Gastroesophageal sphincter (tissue), 4 donors: ENCODE data around the gene CREBL2. TPM values are rescaled to one million over a fixed set of nuclear protein-coding genes. Genes with fewer than 3 reads are reported as not detected.

Experiments used
- ATAC-seq: fragments of 150-250 bp; one replicate; pipeline ENCODE4 v1.9.1; 2016; ENCODE audit warnings: mild to moderate bottlenecking, moderate library complexity
- H3K27ac ChIP-seq, 4 donors: fragments of 200-600 bp; sonication (generic) in 3 of 4; 1 replicate in 3 of 4; 2 replicates in 1 of 4; pipeline ENCODE4 v1.5.1; 2016 to 2019
- H3K27me3 ChIP-seq: fragments of 200-600 bp; sonication (generic); one replicate; pipeline ENCODE4 v1.5.1; 2019
- H3K36me3 ChIP-seq, 2 donors: fragments of 200-600 bp; sonication (generic); one replicate each; pipeline ENCODE4 v1.5.1; 2019; ENCODE audit warnings: control low read depth in 1 of 2
- H3K4me1 ChIP-seq, 3 donors: fragments of 200-600 bp; sonication (generic); 1 replicate in 2 of 3; 2 replicates in 1 of 3; pipeline ENCODE4 v1.5.1; 2016 to 2019; ENCODE audit warnings: control low read depth in 2 of 3
- H3K4me3 ChIP-seq, 2 donors: fragments of 200-600 bp; sonication (generic); one replicate each; pipeline ENCODE4 v1.5.1; 2019; ENCODE audit warnings: mild to moderate bottlenecking in 1 of 2, moderate library complexity in 1 of 2
- H3K9me3 ChIP-seq, 3 donors: fragments of 200-600 bp; sonication (generic); one replicate each; pipeline ENCODE4 v1.5.1; 2017 to 2019; ENCODE audit warnings: control low read depth in 2 of 3
- EP300 ChIP-seq: sonication (generic); formaldehyde crosslinking; IDR thresholded peaks from one replicate; pipeline ENCODE4 v1.6.1; 2017; ENCODE audit warnings: antibody characterized with exemption, mild to moderate bottlenecking
- POLR2A ChIP-seq, 2 donors: fragments of 450-650 bp; IDR thresholded peaks; one replicate each; pipeline ENCODE4 v1.6.1; 2017; ENCODE audit warnings: antibody characterized with exemption in 2 of 2, mild to moderate bottlenecking in 2 of 2, moderate library complexity in 1 of 2
- POLR2AphosphoS5 ChIP-seq: sonication (generic); formaldehyde crosslinking; IDR thresholded peaks from one replicate; pipeline ENCODE4 v1.6.1; 2017; ENCODE audit warnings: antibody characterized with exemption
- WGBS, 2 donors: methylation state at CpG; one replicate each; pipeline ENCODE4 v1.1.5; 2018; ENCODE audit warnings: low coverage in 1 of 2; 5-methylcytosine and 5-hydroxymethylcytosine counted together
- total RNA-seq, 4 donors: library from RNA; depleted of rRNA; stranded (reverse); fragments of >200 nt; gene quantifications; one replicate each; pipeline ENCODE4 v1.1.0, GENCODE V29; 2016
- TF ChIP-seq, protein P1 (sequence below), 4 experiments: fragments of 200-600 bp in 2 of 4; fragments of 450-650 bp in 2 of 4; sonication (generic) in 1 of 4; IDR thresholded peaks; one replicate each; pipeline ENCODE4 v1.5.1; 2017 to 2019; ENCODE audit warnings: antibody characterized with exemption in 4 of 4, mild to moderate bottlenecking in 2 of 4, moderate library complexity in 2 of 4

Gene CREBL2
- total RNA-seq, 4 donors from 2014 or later = 46.3 to 66.6 (median 59.8) TPM

DNA sequence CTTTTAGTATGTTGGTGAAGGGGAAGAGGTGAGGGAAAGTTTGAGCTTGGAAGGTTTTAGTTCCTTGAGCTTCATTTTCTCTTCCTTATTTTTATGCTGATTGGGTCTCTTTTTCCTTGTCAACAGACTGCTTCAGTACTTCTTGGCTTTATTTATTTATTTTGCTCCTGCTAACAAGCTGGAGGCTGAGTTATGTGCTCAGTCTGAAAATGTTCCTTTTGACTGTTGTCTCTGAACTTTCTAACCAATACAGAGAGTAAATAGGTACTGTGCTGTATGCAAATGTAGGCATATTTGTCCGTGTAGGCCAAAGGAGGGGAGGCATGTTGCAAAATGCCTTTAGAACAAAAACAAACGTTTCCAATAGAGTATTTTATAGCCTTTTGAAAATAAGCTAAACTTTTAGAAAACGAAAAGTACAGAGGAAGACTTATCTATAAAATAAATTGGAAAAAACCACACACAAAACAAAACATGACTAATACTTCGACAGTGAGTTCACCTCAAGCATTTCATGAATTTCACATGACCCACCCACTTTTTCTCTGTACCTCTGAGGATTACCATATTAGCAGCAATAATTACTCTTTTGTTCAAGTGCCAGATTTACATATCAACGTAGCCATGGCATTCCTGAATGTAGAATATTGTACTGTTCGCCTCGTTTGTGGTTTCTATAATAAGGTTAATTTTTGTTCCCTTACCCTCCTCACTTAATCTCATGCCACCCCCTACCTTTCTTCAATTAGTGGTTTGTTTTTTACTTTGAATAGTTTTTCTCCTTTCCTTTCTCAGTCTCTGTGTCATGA is 4.7 kb upstream of the CREBL2 start:
- H3K27ac ChIP-seq = no peak overlapping the region
- H3K4me1 ChIP-seq = peaks cover 0 to 6% (median 0%) of the 10 kb centered on the region in 3 donors

DNA sequence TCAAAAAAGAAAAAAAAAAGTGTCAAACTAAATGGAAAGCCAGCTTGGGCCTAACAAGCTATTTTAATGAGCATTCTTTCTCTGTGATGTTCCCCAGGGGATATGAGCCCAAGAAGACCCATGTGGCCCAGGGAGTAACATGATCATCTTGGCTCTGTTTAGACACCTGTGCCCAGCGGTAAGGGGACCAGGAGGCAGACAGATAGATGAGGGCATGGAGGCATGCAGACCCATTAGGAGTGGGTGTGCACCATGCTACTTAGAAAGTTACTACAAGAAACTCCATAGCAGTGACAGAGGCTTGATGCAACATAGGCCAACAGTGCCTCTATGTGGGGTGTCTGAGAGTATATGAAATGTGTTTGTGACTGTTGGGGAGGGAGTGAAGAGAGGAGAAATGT is 3.1 kb upstream of the CREBL2 start:
- Histone ChIP-seq H3K4me1 (peaks cover 0 to 21% (median 9%) of the 10 kb centered on the region in 3 donors), H3K36me3 (no peaks in the 10 kb centered on the region), H3K4me3 (no peak overlapping the region), H3K9me3 (no peaks in the 10 kb centered on the region), H3K27me3 (no peaks in the 10 kb centered on the region), H3K27ac (no peak overlapping the region)
- no peak for TF ChIP-seq POLR2A (IDR thresholded peaks at IDR 0.05)
- no peak for TF ChIP-seq EP300
- TF ChIP-seq, protein P1, sequence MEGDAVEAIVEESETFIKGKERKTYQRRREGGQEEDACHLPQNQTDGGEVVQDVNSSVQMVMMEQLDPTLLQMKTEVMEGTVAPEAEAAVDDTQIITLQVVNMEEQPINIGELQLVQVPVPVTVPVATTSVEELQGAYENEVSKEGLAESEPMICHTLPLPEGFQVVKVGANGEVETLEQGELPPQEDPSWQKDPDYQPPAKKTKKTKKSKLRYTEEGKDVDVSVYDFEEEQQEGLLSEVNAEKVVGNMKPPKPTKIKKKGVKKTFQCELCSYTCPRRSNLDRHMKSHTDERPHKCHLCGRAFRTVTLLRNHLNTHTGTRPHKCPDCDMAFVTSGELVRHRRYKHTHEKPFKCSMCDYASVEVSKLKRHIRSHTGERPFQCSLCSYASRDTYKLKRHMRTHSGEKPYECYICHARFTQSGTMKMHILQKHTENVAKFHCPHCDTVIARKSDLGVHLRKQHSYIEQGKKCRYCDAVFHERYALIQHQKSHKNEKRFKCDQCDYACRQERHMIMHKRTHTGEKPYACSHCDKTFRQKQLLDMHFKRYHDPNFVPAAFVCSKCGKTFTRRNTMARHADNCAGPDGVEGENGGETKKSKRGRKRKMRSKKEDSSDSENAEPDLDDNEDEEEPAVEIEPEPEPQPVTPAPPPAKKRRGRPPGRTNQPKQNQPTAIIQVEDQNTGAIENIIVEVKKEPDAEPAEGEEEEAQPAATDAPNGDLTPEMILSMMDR (IDR thresholded peaks at IDR 0.05) = no peak
- TF ChIP-seq POLR2AphosphoS5 = no peak
- no peak for ATAC-seq
- 80% methylated on average over 1 of the region's 1 CpG; no CpG with 5 or more reads in 1 of the 2 donors for WGBS, 2 donors

More for the DNA sequence above, 4.7 kb upstream of the CREBL2 start:
- TF ChIP-seq, protein P1 (IDR thresholded peaks at IDR 0.05) = no peak
- TF ChIP-seq POLR2AphosphoS5 (no peak), EP300 (no peak), POLR2A (IDR thresholded peaks at IDR 0.05) (no peak)
- Histone ChIP-seq H3K27me3 (no peaks in the 10 kb centered on the region), H3K9me3 (no peaks in the 10 kb centered on the region), H3K36me3 (no peaks in the 10 kb centered on the region), H3K4me3 (no peak overlapping the region)
- no peak for ATAC-seq
- WGBS, 2 donors = 62 to 64% methylated on average over 7 of the region's 7 CpGs

DNA sequence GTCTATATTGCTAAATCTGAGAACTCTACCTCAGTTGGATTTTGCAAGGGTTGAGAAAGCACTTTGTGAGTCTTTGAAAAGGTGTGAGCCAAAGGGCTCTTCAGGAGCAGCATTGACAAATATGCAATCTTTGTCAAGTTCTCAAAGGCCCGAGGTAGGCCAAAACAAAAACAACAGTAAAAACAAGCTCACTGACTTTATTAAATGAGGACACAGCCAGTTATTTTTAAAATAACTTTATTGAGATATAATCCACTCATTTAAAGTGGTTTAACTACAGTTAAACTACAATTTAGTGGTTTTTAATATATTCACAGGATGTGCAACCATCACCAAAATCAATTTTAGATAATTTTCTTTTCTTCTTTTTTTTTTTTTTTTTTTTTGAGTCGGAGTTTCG is 2.0 kb upstream of the CREBL2 start:
- 88 to 97% methylated on average over 2 to 3 of the region's 3 CpGs for WGBS, 2 donors
- peaks cover 0 to 33% (median 9%) of the 10 kb centered on the region in 3 donors for H3K4me1 ChIP-seq
- no peaks in the 10 kb centered on the region for H3K36me3 ChIP-seq
- no peak overlapping the region for H3K4me3 ChIP-seq
- no peak overlapping the region for H3K27ac ChIP-seq
- no peak for TF ChIP-seq EP300
- no peak for TF ChIP-seq POLR2A (IDR thresholded peaks at IDR 0.05)
- no peak for TF ChIP-seq POLR2AphosphoS5
- TF ChIP-seq, protein P1 (IDR thresholded peaks at IDR 0.05) = no peak
- no peaks in the 10 kb centered on the region for H3K27me3 ChIP-seq
- ATAC-seq = no peak
- H3K9me3 ChIP-seq = no peaks in the 10 kb centered on the region

DNA sequence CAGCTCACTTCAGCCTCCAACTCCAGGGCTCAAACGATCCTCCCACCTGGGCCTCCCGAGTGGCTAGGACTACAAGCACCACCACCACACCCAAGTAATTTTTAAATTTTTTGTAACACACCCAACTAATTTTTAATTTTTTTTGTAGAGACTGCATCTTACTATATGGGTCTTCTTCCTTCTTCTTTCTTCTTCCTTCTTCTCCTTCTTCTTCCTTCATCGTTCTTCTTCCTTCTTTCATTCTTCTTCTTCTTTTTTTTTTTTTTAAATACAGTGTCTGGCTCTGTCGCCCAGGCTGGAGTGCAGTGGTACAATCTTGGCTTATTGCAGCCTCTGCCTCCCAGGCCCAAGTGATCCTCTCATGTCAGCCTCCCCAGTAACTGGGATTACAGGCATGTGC is 965 bp upstream of the CREBL2 start:
- ATAC-seq = no peak
- Histone ChIP-seq H3K4me3 (peak overlapping the region; percentile 72 to 81), H3K4me1 (peaks cover 0 to 43% (median 12%) of the 10 kb centered on the region in 3 donors), H3K9me3 (no peaks in the 10 kb centered on the region), H3K27ac (peak overlapping the region; percentile 74 to 98 (median 94)), H3K27me3 (no peaks in the 10 kb centered on the region), H3K36me3 (no peaks in the 10 kb centered on the region)
- WGBS, 2 donors = 82 to 97% methylated on average over 3 to 4 of the region's 4 CpGs
- TF ChIP-seq EP300 = no peak
- TF ChIP-seq, protein P1 (IDR thresholded peaks at IDR 0.05) = no peak
- TF ChIP-seq POLR2AphosphoS5 = no peak
- no peak for TF ChIP-seq POLR2A (IDR thresholded peaks at IDR 0.05)

DNA sequence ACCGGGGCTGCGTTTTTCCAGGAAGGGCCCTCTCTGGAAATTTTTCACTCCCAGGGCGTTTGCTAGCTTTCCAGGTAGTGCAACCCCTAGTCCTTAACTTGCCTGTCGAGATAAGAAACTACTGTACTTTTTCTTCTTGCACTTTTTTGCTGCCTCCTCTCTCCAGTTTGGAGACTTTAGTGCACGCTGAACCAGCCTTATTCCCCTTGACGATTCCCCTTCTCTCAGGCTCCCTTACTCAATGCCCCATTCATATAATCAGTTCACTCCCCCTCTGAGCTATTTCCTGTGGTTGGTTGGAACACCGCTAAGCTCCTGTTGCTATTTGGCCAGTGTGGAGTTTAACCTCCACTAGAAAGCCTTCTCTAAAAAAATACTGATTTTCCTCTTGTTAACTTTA is 682 bp downstream of the CREBL2 start:
- Histone ChIP-seq H3K4me1 (peaks cover 0 to 59% (median 25%) of the 10 kb centered on the region in 3 donors), H3K27ac (peak overlapping the region; percentile 74 to 98 (median 94)), H3K9me3 (no peaks in the 10 kb centered on the region), H3K36me3 (no peaks in the 10 kb centered on the region), H3K27me3 (no peaks in the 10 kb centered on the region), H3K4me3 (peak overlapping the region; percentile 72 to 81)
- no peak for TF ChIP-seq POLR2A (IDR thresholded peaks at IDR 0.05)
- TF ChIP-seq, protein P1 (IDR thresholded peaks at IDR 0.05) = no peak
- no peak for TF ChIP-seq POLR2AphosphoS5
- no peak for TF ChIP-seq EP300
- ATAC-seq = no peak
- 0% methylated on average over 5 to 7 of the region's 7 CpGs for WGBS, 2 donors
